T-helper 2 cell treated with Interferon-gamma antibody and Interleukin-4, amounts not matched to agents 5 μg/mL and 100 μg/mL, for 36 hours (primary cell): ENCODE results near the gene SETBP1.
A peak's percentile ranks its signal among the peaks of the same experiment; 100 is the strongest.

Experiments
- DNase-seq: peaks from one replicate; pipeline ENCODE4 v3.0.0; 2021; ENCODE audit warnings: low spot score
- H3K27ac Mint-ChIP-seq: one replicate; pipeline ENCODE4 v1.8.0; 2021; ENCODE audit warnings: mild to moderate bottlenecking, mixed read lengths
- H3K27me3 Mint-ChIP-seq: one replicate; pipeline ENCODE4 v1.8.0; 2021; ENCODE audit warnings: low read depth, mixed read lengths
- H3K36me3 Mint-ChIP-seq: one replicate; pipeline ENCODE4 v1.8.0; 2021; ENCODE audit warnings: low read depth, mixed read lengths
- H3K4me1 Mint-ChIP-seq: one replicate; pipeline ENCODE4 v1.8.0; 2021; ENCODE audit warnings: low read depth, mixed read lengths
- H3K4me3 Mint-ChIP-seq: one replicate; pipeline ENCODE4 v1.8.0; 2022; ENCODE audit warnings: mild to moderate bottlenecking, moderate library complexity, mixed read lengths
- H3K9me3 Mint-ChIP-seq: one replicate; pipeline ENCODE4 v1.8.0; 2021; ENCODE audit warnings: mixed read lengths

SETBP1 gene

GRCh38 chr18:44884431-44884830 is 203.7 kb downstream of the SETBP1 start:
- H3K27me3 Mint-ChIP-seq, result no peaks in the 10 kb centered on the region
- no peak overlapping the region for H3K4me3 Mint-ChIP-seq
- no peaks in the 10 kb centered on the region for H3K9me3 Mint-ChIP-seq
- H3K27ac Mint-ChIP-seq, result no peak overlapping the region
- no peak for DNase-seq
- peaks cover 13% of the 10 kb centered on the region for H3K4me1 Mint-ChIP-seq
- no peaks in the 10 kb centered on the region for H3K36me3 Mint-ChIP-seq

GRCh38 chr18:44885507-44885906 is 204.8 kb downstream of the SETBP1 start:
- Mint-ChIP-seq H3K36me3 (no peaks in the 10 kb centered on the region), H3K27me3 (no peaks in the 10 kb centered on the region), H3K4me3 (no peak overlapping the region), H3K27ac (no peak overlapping the region), H3K4me1 (peaks cover 13% of the 10 kb centered on the region), H3K9me3 (no peaks in the 10 kb centered on the region)
- DNase-seq, result no peak

GRCh38 chr18:44887227-44887631 is 206.5 kb downstream of the SETBP1 start:
- H3K27me3 Mint-ChIP-seq, result no peaks in the 10 kb centered on the region
- H3K9me3 Mint-ChIP-seq, result peaks cover 11% of the 10 kb centered on the region
- no peak overlapping the region for H3K4me3 Mint-ChIP-seq
- H3K4me1 Mint-ChIP-seq, result peaks cover 13% of the 10 kb centered on the region
- H3K36me3 Mint-ChIP-seq, result peaks cover 9% of the 10 kb centered on the region
- DNase-seq, result peak; percentile 80
- no peak overlapping the region for H3K27ac Mint-ChIP-seq

- Mint-ChIP-seq H3K4me3 (no peak overlapping the region), H3K27me3 (no peaks in the 10 kb centered on the region), H3K9me3 (peaks cover 11% of the 10 kb centered on the region), H3K36me3 (peaks cover 9% of the 10 kb centered on the region), H3K4me1 (peaks cover 27% of the 10 kb centered on the region), H3K27ac (no peak overlapping the region)
- DNase-seq, result no peak
Measured at GRCh38 chr18:44889111-44889510, 208.4 kb downstream of the SETBP1 start.

- H3K27me3 Mint-ChIP-seq, result no peaks in the 10 kb centered on the region
- H3K27ac Mint-ChIP-seq, result peak overlapping the region; percentile 13
- DNase-seq, result peak; percentile 17
- H3K4me3 Mint-ChIP-seq, result no peak overlapping the region
- peaks cover 9% of the 10 kb centered on the region for H3K36me3 Mint-ChIP-seq
- H3K9me3 Mint-ChIP-seq, result peaks cover 11% of the 10 kb centered on the region
- H3K4me1 Mint-ChIP-seq, result peaks cover 29% of the 10 kb centered on the region
Measured at GRCh38 chr18:44893045-44893706, 212.5 kb downstream of the SETBP1 start.

GRCh38 chr18:44893966-44894365 is 213.3 kb downstream of the SETBP1 start:
- H3K27me3 Mint-ChIP-seq, result no peaks in the 10 kb centered on the region
- H3K4me3 Mint-ChIP-seq, result no peak overlapping the region
- H3K36me3 Mint-ChIP-seq, result peaks cover 9% of the 10 kb centered on the region
- peaks cover 29% of the 10 kb centered on the region for H3K4me1 Mint-ChIP-seq
- no peak overlapping the region for H3K27ac Mint-ChIP-seq
- H3K9me3 Mint-ChIP-seq, result peaks cover 11% of the 10 kb centered on the region
- DNase-seq, result no peak

- Mint-ChIP-seq H3K36me3 (peaks cover 9% of the 10 kb centered on the region), H3K27ac (no peak overlapping the region), H3K9me3 (peaks cover 11% of the 10 kb centered on the region), H3K4me3 (no peak overlapping the region), H3K4me1 (peaks cover 25% of the 10 kb centered on the region), H3K27me3 (no peaks in the 10 kb centered on the region)
- DNase-seq, result peak; percentile 24
Measured at GRCh38 chr18:44895176-44895798, 214.6 kb downstream of the SETBP1 start.

GRCh38 chr18:44896846-44897245 is 216.2 kb downstream of the SETBP1 start:
- Mint-ChIP-seq H3K9me3 (peaks cover under 1% of the 10 kb centered on the region), H3K4me1 (peaks cover 25% of the 10 kb centered on the region), H3K4me3 (no peak overlapping the region), H3K27me3 (peaks cover 3% of the 10 kb centered on the region), H3K36me3 (peaks cover under 1% of the 10 kb centered on the region), H3K27ac (no peak overlapping the region)
- DNase-seq, result no peak

GRCh38 chr18:44897411-44897810 is 216.7 kb downstream of the SETBP1 start:
- H3K27me3 Mint-ChIP-seq, result peaks cover 3% of the 10 kb centered on the region
- no peaks in the 10 kb centered on the region for H3K9me3 Mint-ChIP-seq
- peaks cover 25% of the 10 kb centered on the region for H3K4me1 Mint-ChIP-seq
- no peak for DNase-seq
- no peaks in the 10 kb centered on the region for H3K36me3 Mint-ChIP-seq
- H3K27ac Mint-ChIP-seq, result no peak overlapping the region
- no peak overlapping the region for H3K4me3 Mint-ChIP-seq

GRCh38 chr18:44897816-44898215 is 217.1 kb downstream of the SETBP1 start:
- no peaks in the 10 kb centered on the region for H3K9me3 Mint-ChIP-seq
- no peak for DNase-seq
- H3K4me3 Mint-ChIP-seq, result no peak overlapping the region
- H3K36me3 Mint-ChIP-seq, result no peaks in the 10 kb centered on the region
- peaks cover 3% of the 10 kb centered on the region for H3K27me3 Mint-ChIP-seq
- H3K4me1 Mint-ChIP-seq, result peaks cover 23% of the 10 kb centered on the region
- H3K27ac Mint-ChIP-seq, result no peak overlapping the region

GRCh38 chr18:44898498-44898897 is 217.8 kb downstream of the SETBP1 start:
- no peak for DNase-seq
- no peak overlapping the region for H3K27ac Mint-ChIP-seq
- H3K4me1 Mint-ChIP-seq, result peaks cover 17% of the 10 kb centered on the region
- no peaks in the 10 kb centered on the region for H3K9me3 Mint-ChIP-seq
- no peaks in the 10 kb centered on the region for H3K36me3 Mint-ChIP-seq
- H3K27me3 Mint-ChIP-seq, result peaks cover 6% of the 10 kb centered on the region
- no peak overlapping the region for H3K4me3 Mint-ChIP-seq

GRCh38 chr18:44899832-44900231 is 219.1 kb downstream of the SETBP1 start:
- no peak overlapping the region for H3K27ac Mint-ChIP-seq
- peaks cover 2% of the 10 kb centered on the region for H3K9me3 Mint-ChIP-seq
- H3K4me1 Mint-ChIP-seq, result peaks cover 9% of the 10 kb centered on the region
- DNase-seq, result no peak
- H3K36me3 Mint-ChIP-seq, result no peaks in the 10 kb centered on the region
- H3K4me3 Mint-ChIP-seq, result no peak overlapping the region
- peaks cover 6% of the 10 kb centered on the region for H3K27me3 Mint-ChIP-seq

GRCh38 chr18:44900627-44901026 is 219.9 kb downstream of the SETBP1 start:
- Mint-ChIP-seq H3K27ac (no peak overlapping the region), H3K27me3 (peaks cover 6% of the 10 kb centered on the region)

GRCh38 chr18:44901283-44901682 is 220.6 kb downstream of the SETBP1 start:
- H3K4me3 Mint-ChIP-seq, result no peak overlapping the region
- peaks cover 4% of the 10 kb centered on the region for H3K9me3 Mint-ChIP-seq
- no peak for DNase-seq
- H3K27me3 Mint-ChIP-seq, result peaks cover 8% of the 10 kb centered on the region
- H3K27ac Mint-ChIP-seq, result no peak overlapping the region
- H3K4me1 Mint-ChIP-seq, result peaks cover 5% of the 10 kb centered on the region
- H3K36me3 Mint-ChIP-seq, result no peaks in the 10 kb centered on the region

More at GRCh38 chr18:44900627-44901026, 219.9 kb downstream of the SETBP1 start:
- Mint-ChIP-seq H3K36me3 (no peaks in the 10 kb centered on the region), H3K4me1 (peaks cover 5% of the 10 kb centered on the region), H3K9me3 (peaks cover 4% of the 10 kb centered on the region), H3K4me3 (no peak overlapping the region)
- DNase-seq, result no peak
